ENCODE results near the gene FAM229A.

Gene FAM229A

GRCh38 chr1:32334274-32334861, 27.9 kb downstream of the FAM229A start:
- TF ChIP-seq CTCF (IDR thresholded peaks at IDR 0.05; ENCODE audit: extremely low read depth, missing control alignments), result no peak
- DNase-seq (ENCODE audit: low spot score), result peak; percentile 10

- no peak for TF ChIP-seq CTCF (IDR thresholded peaks at IDR 0.05; ENCODE audit: extremely low read depth, missing control alignments)
- DNase-seq (ENCODE audit: low spot score), result peak; percentile 7
Observed at GRCh38 chr1:32333251-32333963, 28.9 kb downstream of the FAM229A start.

GRCh38 chr1:32332290-32333079, 29.8 kb downstream of the FAM229A start:
- no peak for DNase-seq (ENCODE audit: low spot score)
- no peak for TF ChIP-seq CTCF (IDR thresholded peaks at IDR 0.05; ENCODE audit: extremely low read depth, missing control alignments)

- DNase-seq (ENCODE audit: low spot score), result no peak
- no peak for TF ChIP-seq CTCF (IDR thresholded peaks at IDR 0.05; ENCODE audit: extremely low read depth, missing control alignments)
Observed at GRCh38 chr1:32331549-32331948, 30.7 kb downstream of the FAM229A start.

GRCh38 chr1:32330558-32331151, 31.6 kb downstream of the FAM229A start:
- no peak for TF ChIP-seq CTCF (IDR thresholded peaks at IDR 0.05; ENCODE audit: extremely low read depth, missing control alignments)
- no peak for DNase-seq (ENCODE audit: low spot score)

- no peak for DNase-seq (ENCODE audit: low spot score)
- TF ChIP-seq CTCF (IDR thresholded peaks at IDR 0.05; ENCODE audit: extremely low read depth, missing control alignments), result no peak
Observed at GRCh38 chr1:32329931-32330466, 32.3 kb downstream of the FAM229A start.

Measured in GM20000 (cell line).